CD4-positive, alpha-beta T cell treated with Interleukin-17A for 1 hour (primary cell): ENCODE measurements around the gene LMAN2.
A peak's percentile ranks its signal among the peaks of the same experiment; 100 is the strongest.

Experiments
- DNase-seq: peaks from one replicate; pipeline ENCODE4 v3.0.0-alpha.2; 2020

The LMAN2 gene

GRCh38 chr5:177351392-177352329 lies at the start of gene LMAN2:
LMAN2 (minus strand) TSS chr5:177351668; CDS start chr5:177351647, 21 bp downstream.
- DNase-seq, result peak; percentile 95

GRCh38 chr5:177399997-177400868 lies 48.8 kb upstream of the LMAN2 start, which contains the start of gene PFN3:
PFN3 (minus strand) TSS chr5:177400661; CDS start chr5:177400576, 85 bp downstream.
- no peak for DNase-seq

- no peak for DNase-seq
Observed at GRCh38 chr5:177397875-177398390, 46.5 kb upstream of the LMAN2 start.

- DNase-seq, result no peak
Observed at GRCh38 chr5:177396807-177397206, 45.3 kb upstream of the LMAN2 start.

- no peak for DNase-seq
Observed at GRCh38 chr5:177396078-177396477, 44.6 kb upstream of the LMAN2 start.

GRCh38 chr5:177393990-177394389 lies 42.5 kb upstream of the LMAN2 start:
- DNase-seq, result no peak

GRCh38 chr5:177393206-177393765 lies 41.8 kb upstream of the LMAN2 start:
- DNase-seq, result no peak

- no peak for DNase-seq
Observed at GRCh38 chr5:177392765-177393164, 41.3 kb upstream of the LMAN2 start.

GRCh38 chr5:177390363-177391300 lies 39.2 kb upstream of the LMAN2 start:
- DNase-seq, result peak; percentile 92

GRCh38 chr5:177389241-177390169 lies 38.0 kb upstream of the LMAN2 start:
- peak; percentile 79 for DNase-seq

- DNase-seq, result no peak
Observed at GRCh38 chr5:177388521-177389052, 37.1 kb upstream of the LMAN2 start.

- DNase-seq, result no peak
Observed at GRCh38 chr5:177387405-177387804, 35.9 kb upstream of the LMAN2 start.

- DNase-seq, result no peak
Observed at GRCh38 chr5:177386542-177386941, 35.1 kb upstream of the LMAN2 start.

- no peak for DNase-seq
Observed at GRCh38 chr5:177385720-177386119, 34.3 kb upstream of the LMAN2 start.

- DNase-seq, result no peak
Observed at GRCh38 chr5:177384134-177384533, 32.7 kb upstream of the LMAN2 start, which contains the start of gene SLC34A1. SLC34A1 (plus strand) TSS chr5:177384434; CDS start chr5:177385742, 1,308 bp downstream.

- DNase-seq, result no peak
Observed at GRCh38 chr5:177383181-177383580, 31.7 kb upstream of the LMAN2 start.

- no peak for DNase-seq
Observed at GRCh38 chr5:177382423-177383029, 31.1 kb upstream of the LMAN2 start.

GRCh38 chr5:177380805-177381126 lies 29.3 kb upstream of the LMAN2 start:
- DNase-seq, result no peak
